Left lung (tissue), 10 donors: ENCODE data around the gene NRL. TPM values are rescaled to one million over a fixed set of nuclear protein-coding genes. Genes with fewer than 3 reads are reported as not detected.

Source experiments
- ATAC-seq: fragments of 200-7000 bp; cut with Tn5 transposase; one replicate; pipeline ENCODE4 v1.9.1; 2020; ENCODE audit warnings: moderate library complexity
- DNase-seq, 4 donors: peaks; one replicate each; pipeline ENCODE4 v3.0.0-alpha.2; 2013 to 2020
- H3K27ac ChIP-seq, 2 donors: fragments of 200-600 bp; sonication (generic) in 1 of 2; one replicate each; pipeline versions ENCODE4 v1.5.0 to v1.8.0; 2020 to 2021
- H3K27me3 ChIP-seq, 2 donors: fragments of 200-600 bp; sonication (generic) in 1 of 2; one replicate each; pipeline versions ENCODE4 v1.5.0 to v1.8.0; 2020 to 2021
- H3K36me3 ChIP-seq, 2 donors: fragments of 200-600 bp; sonication (generic) in 1 of 2; one replicate each; pipeline versions ENCODE4 v1.5.0 to v1.8.0; 2020 to 2021
- H3K4me1 ChIP-seq, 2 donors: fragments of 200-600 bp; one replicate each; pipeline ENCODE4 v1.8.0; 2021
- H3K4me3 ChIP-seq, 2 donors: fragments of 200-600 bp; sonication (generic) in 1 of 2; one replicate each; pipeline versions ENCODE4 v1.5.0 to v1.8.0; 2020 to 2021; ENCODE audit warnings: mild to moderate bottlenecking in 1 of 2
- H3K9me3 ChIP-seq, 2 donors: fragments of 200-600 bp; sonication (generic) in 1 of 2; one replicate each; pipeline versions ENCODE4 v1.5.0 to v1.8.0; 2020 to 2021
- CTCF ChIP-seq, 2 donors: fragments of 200-600 bp; sonication (generic) in 1 of 2; IDR thresholded peaks; one replicate each; pipeline versions ENCODE4 v1.5.0 to v1.8.0; 2021; ENCODE audit warnings: antibody characterized with exemption in 2 of 2
- intact Hi-C, 2 donors: fragments of 100-400 bp; cut with DNase I; formaldehyde crosslinking; loops; one replicate each; pipeline versions ENCODE4 v1.11.2 to v1.14.2; 2022
- polyA plus RNA-seq, 6 donors: library from polyadenylated mRNA; unstranded; fragments of 120-200 nt; gene quantifications; one replicate each; pipeline ENCODE4 v1.2.1, GENCODE V29; 2013; ENCODE audit not compliant: insufficient read length in 6 of 6
- total RNA-seq, 2 donors: library from RNA; stranded (reverse); fragmentation: NEBNext Ultra II Directional; extraction: Animal tissue kit (Norgen Biotek cat#: 25700); gene quantifications; one replicate each; pipeline ENCODE4 v1.2.1, GENCODE V29; 2021
- donor health status: DM: no; HTN: yes; CAD: no.
- donor health status: DM: no; HTN: no; CAD: no.

The NRL gene
- total and polyA plus RNA-seq, 8 donors: 0.97 to 2.7 (median 1.6) TPM

- ATAC-seq (no peak), DNase-seq (no peak)
- Histone ChIP-seq H3K36me3 (peaks cover 0 to 74% of the 10 kb centered on the region in 2 donors), H3K27me3 (no peaks in the 10 kb centered on the region), H3K4me3 (no peak overlapping the region), H3K9me3 (no peaks in the 10 kb centered on the region), H3K4me1 (peaks cover 6 to 27% of the 10 kb centered on the region in 2 donors), H3K27ac (no peak overlapping the region)
- TF ChIP-seq CTCF (IDR thresholded peaks at IDR 0.05): no peak
- intact Hi-C loops: no loop called here
These were observed 36.2 kb upstream of the NRL start for GRCh38 chr14:24150993-24151392.

- H3K9me3 ChIP-seq: no peaks in the 10 kb centered on the region
- intact Hi-C loops: no loop called here
- H3K4me3 ChIP-seq: no peak overlapping the region
- no peak for DNase-seq
- ATAC-seq: no peak
- H3K36me3 ChIP-seq: peaks cover 0 to 70% of the 10 kb centered on the region in 2 donors
- no peak for TF ChIP-seq CTCF (IDR thresholded peaks at IDR 0.05)
- H3K27ac ChIP-seq: no peak overlapping the region
- no peaks in the 10 kb centered on the region for H3K27me3 ChIP-seq
- peaks cover 9 to 31% of the 10 kb centered on the region in 2 donors for H3K4me1 ChIP-seq
These were observed 35.8 kb upstream of the NRL start for GRCh38 chr14:24150567-24150966.

- Histone ChIP-seq H3K9me3 (no peaks in the 10 kb centered on the region), H3K27me3 (no peaks in the 10 kb centered on the region), H3K36me3 (peaks cover 0 to 64% of the 10 kb centered on the region in 2 donors), H3K4me1 (peaks cover 12 to 36% of the 10 kb centered on the region in 2 donors), H3K4me3 (no peak overlapping the region), H3K27ac (no peak overlapping the region)
- intact Hi-C loops: no loop called here
- DNase-seq: no peak
- no peak for TF ChIP-seq CTCF (IDR thresholded peaks at IDR 0.05)
- no peak for ATAC-seq
These were observed 35.3 kb upstream of the NRL start for GRCh38 chr14:24150061-24150460.

- peaks cover 0 to 60% of the 10 kb centered on the region in 2 donors for H3K36me3 ChIP-seq
- TF ChIP-seq CTCF (IDR thresholded peaks at IDR 0.05): no peak
- intact Hi-C loops: no loop called here
- H3K27ac ChIP-seq: no peak overlapping the region
- no peaks in the 10 kb centered on the region for H3K27me3 ChIP-seq
- ATAC-seq (no peak), DNase-seq (peak in 1 of 4 donors; percentile 35)
- no peak overlapping the region for H3K4me3 ChIP-seq
- H3K9me3 ChIP-seq: no peaks in the 10 kb centered on the region
- H3K4me1 ChIP-seq: peaks cover 12 to 39% of the 10 kb centered on the region in 2 donors
These were observed 34.7 kb upstream of the NRL start for GRCh38 chr14:24149302-24149969.

- H3K27ac ChIP-seq: peak overlapping the region; percentile 57 to 95
- no peak for TF ChIP-seq CTCF (IDR thresholded peaks at IDR 0.05)
- H3K4me1 ChIP-seq: peaks cover 12 to 45% of the 10 kb centered on the region in 2 donors
- ATAC-seq: no peak
- peaks cover 0 to 60% of the 10 kb centered on the region in 2 donors for H3K36me3 ChIP-seq
- no peaks in the 10 kb centered on the region for H3K9me3 ChIP-seq
- no peak for DNase-seq
- peak overlapping the region; percentile 80 to 100 for H3K4me3 ChIP-seq
- no peaks in the 10 kb centered on the region for H3K27me3 ChIP-seq
- intact Hi-C loops: no loop called here
These were observed 33.1 kb upstream of the NRL start for GRCh38 chr14:24147761-24148428.
